Mucosa of rectum (tissue), 2 donors: Measurements from ENCODE around the gene TIMM10B.

ENCODE experiments used
- H3K27ac ChIP-seq, 2 donors: one replicate each; pipeline ENCODE4 v1.7.0; 2013; ENCODE audit warnings: inconsistent platforms in 2 of 2, low read depth in 2 of 2, low read length in 2 of 2
- H3K27me3 ChIP-seq, 2 donors: one replicate each; pipeline ENCODE4 v1.7.0; 2013; ENCODE audit warnings: low read length in 2 of 2; ENCODE audit not compliant: control insufficient read depth in 2 of 2, insufficient read depth in 2 of 2
- H3K36me3 ChIP-seq, 2 donors: one replicate each; pipeline ENCODE4 v1.7.0; 2013; ENCODE audit warnings: low read length in 2 of 2; ENCODE audit not compliant: control insufficient read depth in 2 of 2, insufficient read depth in 2 of 2
- H3K4me1 ChIP-seq, 2 donors: one replicate each; pipeline ENCODE4 v1.7.0; 2013; ENCODE audit warnings: low read length in 2 of 2, mild to moderate bottlenecking in 1 of 2; ENCODE audit not compliant: control insufficient read depth in 2 of 2, insufficient read depth in 2 of 2
- H3K4me3 ChIP-seq, 2 donors: one replicate each; pipeline ENCODE4 v1.7.0; 2013; ENCODE audit warnings: low read length in 2 of 2
- H3K9ac ChIP-seq, 2 donors: one replicate each; pipeline ENCODE4 v1.7.0; 2013; ENCODE audit warnings: low read length in 2 of 2, low read depth in 1 of 2, mild to moderate bottlenecking in 1 of 2
- H3K9me3 ChIP-seq, 2 donors: one replicate each; pipeline ENCODE4 v1.7.0; 2013; ENCODE audit warnings: low read length in 2 of 2; ENCODE audit not compliant: control insufficient read depth in 2 of 2
- donor health status: healthy.
- donor health status: Normal muscosa, but diverticular disease.

The TIMM10B gene

DNA sequence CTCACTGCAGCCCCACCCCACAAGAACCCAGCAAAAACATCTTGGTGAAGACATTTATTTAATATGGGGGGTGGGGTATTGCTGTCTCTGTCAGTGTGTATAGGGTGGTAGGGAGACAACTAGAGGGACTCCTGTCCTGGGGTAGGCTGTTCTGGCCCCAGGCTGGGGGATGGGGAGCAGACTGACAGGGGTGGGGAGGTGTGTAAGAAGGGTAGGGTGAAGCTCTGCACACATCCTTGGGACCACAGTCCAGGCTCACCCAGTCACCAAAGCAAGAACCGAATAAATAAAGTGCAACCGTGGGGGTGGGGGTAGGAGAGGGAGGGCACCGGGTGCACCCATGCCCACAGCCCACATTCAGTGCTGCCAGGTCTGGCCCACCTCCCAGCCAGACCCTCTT is 32.7 kb upstream of the TIMM10B start:
- Histone ChIP-seq H3K9me3 (no peaks in the 10 kb centered on the region), H3K27me3 (no peaks in the 10 kb centered on the region), H3K9ac (no peak overlapping the region), H3K4me3 (no peak overlapping the region), H3K36me3 (peaks cover 49% of the 10 kb centered on the region in 2 donors), H3K27ac (no peak overlapping the region), H3K4me1 (no peaks in the 10 kb centered on the region)

DNA sequence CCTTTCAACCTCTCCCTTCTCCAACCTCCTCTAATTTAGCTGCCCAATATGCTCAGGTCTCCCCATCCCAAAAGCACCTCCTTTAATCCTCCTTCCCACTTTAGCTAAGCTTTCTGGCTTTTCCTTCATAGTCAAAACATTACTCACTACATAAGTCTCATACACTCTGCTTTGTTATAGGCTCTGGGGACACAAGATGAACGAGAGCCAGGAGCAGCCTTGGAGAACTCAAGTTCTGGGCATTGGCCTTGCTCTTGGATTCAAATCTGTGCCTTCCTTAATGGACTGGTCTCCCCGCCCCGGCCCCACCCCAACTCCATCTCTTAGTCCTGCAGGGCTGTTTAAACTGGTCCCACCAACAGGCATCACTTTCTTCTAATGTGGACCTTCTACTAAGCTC is 29.1 kb upstream of the TIMM10B start:
- no peaks in the 10 kb centered on the region for H3K4me1 ChIP-seq
- H3K4me3 ChIP-seq = no peak overlapping the region
- H3K27me3 ChIP-seq = no peaks in the 10 kb centered on the region
- no peak overlapping the region for H3K9ac ChIP-seq
- no peaks in the 10 kb centered on the region for H3K9me3 ChIP-seq
- no peak overlapping the region for H3K27ac ChIP-seq
- H3K36me3 ChIP-seq = peaks cover 78 to 80% of the 10 kb centered on the region in 2 donors

DNA sequence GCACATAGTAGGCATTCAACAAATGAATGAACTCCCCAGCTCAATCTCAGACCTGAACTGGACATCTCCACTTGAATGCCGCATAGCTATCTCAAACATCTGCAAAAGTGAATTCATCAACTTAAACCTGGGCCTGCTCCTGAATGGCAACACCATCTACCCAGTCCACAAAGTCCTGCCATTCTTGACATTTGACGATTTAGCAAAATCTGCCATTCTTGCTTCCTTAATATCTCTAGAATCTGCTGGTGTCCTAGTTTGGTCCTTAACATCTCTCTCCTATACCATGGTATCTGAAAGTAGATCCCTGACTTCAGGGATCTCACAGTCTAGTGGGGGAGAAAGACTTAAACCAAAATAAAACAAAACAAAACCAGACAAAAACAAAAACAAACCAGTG is 28.1 kb upstream of the TIMM10B start:
- Histone ChIP-seq H3K27ac (no peak overlapping the region), H3K4me3 (no peak overlapping the region), H3K27me3 (no peaks in the 10 kb centered on the region), H3K9ac (no peak overlapping the region), H3K9me3 (no peaks in the 10 kb centered on the region), H3K4me1 (no peaks in the 10 kb centered on the region), H3K36me3 (peaks cover 81 to 89% of the 10 kb centered on the region in 2 donors)

DNA sequence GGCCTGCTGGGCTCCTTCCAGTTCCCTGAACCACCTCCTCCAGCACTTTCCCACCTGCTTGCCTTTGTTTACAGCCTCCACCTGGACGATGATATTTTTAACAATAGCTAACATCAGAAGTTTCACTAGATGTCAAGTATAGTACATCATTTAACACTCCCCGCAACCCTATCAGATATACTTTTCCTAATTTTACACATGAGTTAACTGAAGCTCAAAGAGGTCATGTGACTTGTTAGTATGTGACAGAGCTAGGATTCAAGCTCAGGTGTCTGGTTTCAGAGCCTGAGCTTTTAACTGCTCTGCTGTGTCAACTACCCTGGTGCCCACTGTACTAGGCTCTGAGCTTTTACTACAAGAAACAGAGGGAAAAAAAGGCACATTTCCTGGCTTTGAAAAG is 26.2 kb upstream of the TIMM10B start:
- H3K4me3 ChIP-seq = no peak overlapping the region
- no peak overlapping the region for H3K9ac ChIP-seq
- H3K27ac ChIP-seq = no peak overlapping the region
- no peaks in the 10 kb centered on the region for H3K27me3 ChIP-seq
- peaks cover 75 to 80% of the 10 kb centered on the region in 2 donors for H3K36me3 ChIP-seq
- peaks cover 0 to 5% of the 10 kb centered on the region in 2 donors for H3K4me1 ChIP-seq
- no peaks in the 10 kb centered on the region for H3K9me3 ChIP-seq

DNA sequence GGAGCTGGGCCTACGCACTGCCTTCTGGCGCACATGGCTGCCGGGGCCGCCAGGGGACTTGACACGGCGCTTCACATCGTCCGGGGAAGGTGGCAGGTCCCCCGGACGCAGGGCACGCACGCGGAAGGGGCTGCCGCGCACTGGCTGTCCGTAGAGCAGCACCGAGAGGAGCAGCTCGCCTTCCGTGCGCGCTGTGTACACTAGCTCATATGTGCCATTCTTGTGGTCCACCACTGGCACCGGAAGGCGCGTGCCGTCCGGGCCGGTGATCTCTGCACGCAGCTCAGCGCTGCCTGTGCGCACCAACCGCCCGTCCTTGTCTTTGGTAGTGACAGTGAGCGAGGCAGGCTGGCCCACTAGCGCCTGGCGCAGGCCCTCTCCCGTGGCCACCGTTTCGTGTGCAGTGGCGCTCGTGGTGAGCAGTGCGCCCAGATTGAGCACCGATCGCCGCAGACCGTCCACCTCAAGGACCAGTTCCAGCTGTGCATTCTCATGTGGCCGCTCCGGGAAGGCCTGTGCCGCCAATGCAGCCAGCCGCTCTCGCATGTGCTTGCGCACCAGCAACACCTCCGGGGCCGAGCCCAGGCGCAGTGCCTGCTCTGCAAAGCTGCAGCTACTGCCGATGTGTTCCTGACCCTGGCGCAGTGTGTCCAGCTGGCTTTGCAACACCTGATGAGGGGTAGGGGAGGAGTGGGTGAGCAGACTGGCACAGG is 24.8 kb upstream of the TIMM10B start:
- no peaks in the 10 kb centered on the region for H3K9me3 ChIP-seq
- H3K36me3 ChIP-seq = peaks cover 70 to 71% of the 10 kb centered on the region in 2 donors
- no peak overlapping the region for H3K27ac ChIP-seq

DNA sequence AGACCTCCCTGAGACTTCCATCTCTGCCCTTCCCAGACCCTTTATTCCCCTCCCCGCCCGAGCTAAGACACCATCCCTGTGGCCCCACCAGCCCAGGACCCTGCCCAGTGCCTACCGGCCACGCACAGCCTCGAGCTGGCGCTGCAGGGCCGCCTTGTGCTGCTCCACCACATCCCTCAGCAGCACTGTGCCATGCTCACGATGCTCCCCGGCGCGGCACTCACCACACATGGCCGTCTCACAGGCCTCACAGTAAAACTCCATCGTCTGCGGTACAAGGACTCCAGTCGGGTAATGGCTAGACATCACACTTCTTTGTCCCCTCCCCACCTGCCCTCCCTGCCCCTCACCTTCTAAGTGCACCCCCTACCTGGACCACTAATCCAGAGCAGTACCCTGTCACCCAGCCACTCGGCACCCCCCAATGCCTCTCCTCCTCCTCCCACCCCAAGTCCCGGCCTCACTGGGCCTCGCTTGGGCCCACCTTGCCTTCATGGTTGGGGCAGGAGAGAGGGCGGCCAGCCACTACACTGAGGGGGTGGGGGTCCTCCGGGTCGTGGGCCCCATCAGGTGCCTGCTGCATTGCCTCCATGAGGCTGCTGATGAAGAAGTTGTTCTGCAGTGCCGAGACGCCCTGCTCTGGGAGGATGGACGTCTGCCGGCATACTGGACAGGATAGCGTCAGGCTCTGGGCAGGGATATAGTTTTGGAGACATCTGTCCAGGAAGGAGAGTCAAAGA is 23.6 kb upstream of the TIMM10B start:
- H3K9me3 ChIP-seq = no peaks in the 10 kb centered on the region
- no peak overlapping the region for H3K9ac ChIP-seq
- no peak overlapping the region for H3K27ac ChIP-seq
- H3K36me3 ChIP-seq = peaks cover 59 to 60% of the 10 kb centered on the region in 2 donors
- H3K4me1 ChIP-seq = peaks cover 0 to 5% of the 10 kb centered on the region in 2 donors
- no peak overlapping the region for H3K4me3 ChIP-seq
- no peaks in the 10 kb centered on the region for H3K27me3 ChIP-seq

More for the DNA sequence above, 24.8 kb upstream of the TIMM10B start:
- peaks cover 0 to 5% of the 10 kb centered on the region in 2 donors for H3K4me1 ChIP-seq
- no peak overlapping the region for H3K9ac ChIP-seq
- no peaks in the 10 kb centered on the region for H3K27me3 ChIP-seq
- no peak overlapping the region for H3K4me3 ChIP-seq

DNA sequence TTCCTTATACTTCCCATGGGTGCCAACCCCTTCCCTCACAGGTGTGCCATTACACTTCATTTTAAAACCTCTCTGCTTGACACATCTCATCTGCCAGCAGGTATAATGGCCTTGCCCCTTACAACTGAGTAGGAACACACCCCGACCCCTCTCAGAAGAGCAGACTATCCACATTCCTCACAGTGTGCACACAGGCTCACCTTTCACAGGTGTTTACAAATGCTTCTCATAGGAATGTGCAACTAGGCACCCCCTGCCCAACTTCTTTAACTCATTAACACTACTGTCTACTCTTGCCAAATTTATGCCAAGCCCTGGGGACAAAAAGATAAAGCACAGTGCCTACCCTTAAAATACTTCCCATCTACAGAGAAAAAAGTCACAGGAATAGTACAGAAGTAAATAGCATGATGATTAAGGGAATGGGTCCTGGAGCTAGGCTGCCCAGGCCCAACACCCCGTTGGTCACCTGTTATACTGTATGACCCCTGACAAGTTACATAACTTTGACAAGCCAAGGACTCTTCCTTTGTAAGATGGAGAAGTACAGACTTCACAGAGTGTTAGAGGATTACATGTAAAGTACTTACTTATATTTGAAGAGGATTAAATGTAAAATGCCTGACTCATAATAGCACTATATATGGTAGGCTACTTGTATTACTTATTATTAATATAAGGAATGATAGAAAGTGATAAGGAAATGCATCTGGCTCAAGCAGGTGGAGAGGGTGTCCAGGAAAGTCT is 22.8 kb upstream of the TIMM10B start:
- Histone ChIP-seq H3K27ac (no peak overlapping the region), H3K27me3 (no peaks in the 10 kb centered on the region), H3K4me3 (no peak overlapping the region), H3K9me3 (no peaks in the 10 kb centered on the region), H3K9ac (no peak overlapping the region), H3K36me3 (peaks cover 56 to 57% of the 10 kb centered on the region in 2 donors), H3K4me1 (peaks cover 0 to 5% of the 10 kb centered on the region in 2 donors)

DNA sequence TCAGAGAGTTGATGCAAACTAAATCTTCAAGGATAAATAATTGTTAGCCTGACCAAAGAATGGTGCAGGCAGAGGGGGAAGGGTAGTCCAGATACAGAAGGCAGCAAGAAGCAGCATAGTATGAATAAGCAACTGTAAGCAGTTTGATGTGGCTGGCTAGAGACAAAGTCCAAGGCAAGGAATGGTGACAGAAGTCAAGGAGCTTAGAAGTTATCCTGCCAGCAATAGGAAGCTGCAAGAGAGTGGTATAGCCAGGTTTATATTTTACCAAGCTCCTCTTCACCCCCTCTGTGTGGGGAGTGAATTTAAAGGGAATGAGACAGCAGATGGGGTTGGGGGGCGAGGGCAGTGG is 22.2 kb upstream of the TIMM10B start:
- Histone ChIP-seq H3K4me3 (no peak overlapping the region), H3K36me3 (peaks cover 56 to 61% of the 10 kb centered on the region in 2 donors), H3K27me3 (no peaks in the 10 kb centered on the region), H3K9me3 (no peaks in the 10 kb centered on the region), H3K4me1 (peaks cover 0 to 5% of the 10 kb centered on the region in 2 donors), H3K9ac (no peak overlapping the region), H3K27ac (no peak overlapping the region)

DNA sequence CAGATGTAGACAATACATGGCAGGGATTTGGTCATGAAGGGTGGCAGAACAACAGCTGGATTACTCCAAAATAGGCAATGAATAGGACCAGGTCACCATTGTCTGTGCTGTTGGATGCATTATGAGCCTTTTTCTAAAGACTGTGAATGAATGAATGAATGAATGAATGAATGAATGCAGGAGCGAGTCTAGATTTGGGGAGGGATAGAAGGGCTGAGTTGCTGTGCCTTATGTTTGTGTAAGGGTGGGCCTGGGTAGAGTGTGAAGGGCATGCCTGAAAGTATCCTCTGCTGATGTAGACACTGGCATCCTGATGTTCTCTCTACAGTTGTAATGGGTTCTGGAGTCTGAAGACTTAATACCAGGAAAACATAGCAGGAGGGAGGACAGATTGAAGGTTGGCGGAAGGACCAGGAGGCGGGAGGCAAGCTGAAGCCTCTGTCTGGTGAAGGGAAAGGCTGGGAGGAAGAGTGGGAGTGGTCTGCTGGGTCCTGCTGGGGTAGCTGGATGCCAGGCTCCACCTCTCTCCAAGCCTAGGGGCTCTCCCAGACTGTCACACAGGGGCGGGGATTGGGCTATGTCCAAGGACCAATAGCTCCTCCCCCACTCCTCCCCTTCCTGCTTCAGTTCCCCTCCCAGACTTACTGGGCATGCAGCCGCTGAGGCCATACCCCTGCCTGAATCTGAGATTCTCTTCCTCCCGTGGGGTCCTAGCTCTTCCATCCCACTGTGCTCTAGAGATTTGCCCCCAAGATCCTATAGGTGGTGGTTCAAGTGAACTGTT is 12.4 kb upstream of the TIMM10B start:
- H3K9ac ChIP-seq = no peak overlapping the region
- H3K36me3 ChIP-seq = peaks cover 11 to 13% of the 10 kb centered on the region in 2 donors
- H3K4me3 ChIP-seq = peak overlapping the region in 1 of 2 donors; percentile 20
- H3K27ac ChIP-seq = peak overlapping the region; percentile 56 to 69
- no peaks in the 10 kb centered on the region for H3K27me3 ChIP-seq
- no peaks in the 10 kb centered on the region for H3K9me3 ChIP-seq
- H3K4me1 ChIP-seq = peaks cover 13 to 25% of the 10 kb centered on the region in 2 donors
